ENCODE results near the gene TSSC4. TPM values are rescaled to one million over a fixed set of nuclear protein-coding genes. Genes with fewer than 3 reads are reported as not detected.
A peak's percentile ranks its signal among the peaks of the same experiment; 100 is the strongest.

Gene TSSC4
- total RNA-seq, 1 donor from 2014 or later: 48.4 TPM

DNA sequence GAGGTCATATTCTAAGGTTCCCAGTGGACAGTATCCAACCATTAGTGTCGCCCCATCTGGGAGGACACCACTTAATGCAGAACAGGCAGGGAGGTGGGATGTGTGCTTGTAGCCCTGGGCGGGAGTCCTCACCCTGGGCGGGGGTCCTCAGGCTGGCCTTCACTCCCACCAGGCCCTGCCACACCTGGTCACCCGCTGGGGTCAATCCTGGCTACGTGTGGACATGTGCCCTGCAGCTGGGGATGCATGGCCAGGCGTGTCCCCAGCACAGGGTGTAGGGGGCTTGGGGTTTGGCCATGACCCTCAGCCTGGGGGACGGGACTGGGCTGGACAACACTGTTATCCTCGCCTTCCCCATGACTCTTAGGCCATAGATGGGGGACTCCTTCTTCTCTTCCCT is 25.0 kb downstream of the TSSC4 start:
- Mint-ChIP-seq H3K4me3 (ENCODE audit: unreplicated experiment) (no peak overlapping the region), H3K9me3 (ENCODE audit: unreplicated experiment) (no peaks in the 10 kb centered on the region), H3K4me1 (ENCODE audit: unreplicated experiment) (no peaks in the 10 kb centered on the region), H3K27me3 (ENCODE audit: unreplicated experiment) (peaks cover 6% of the 10 kb centered on the region), H3K36me3 (ENCODE audit: low read depth, unreplicated experiment) (no peaks in the 10 kb centered on the region), H3K27ac (ENCODE audit: unreplicated experiment) (no peak overlapping the region)
- TF ChIP-seq, protein P1, sequence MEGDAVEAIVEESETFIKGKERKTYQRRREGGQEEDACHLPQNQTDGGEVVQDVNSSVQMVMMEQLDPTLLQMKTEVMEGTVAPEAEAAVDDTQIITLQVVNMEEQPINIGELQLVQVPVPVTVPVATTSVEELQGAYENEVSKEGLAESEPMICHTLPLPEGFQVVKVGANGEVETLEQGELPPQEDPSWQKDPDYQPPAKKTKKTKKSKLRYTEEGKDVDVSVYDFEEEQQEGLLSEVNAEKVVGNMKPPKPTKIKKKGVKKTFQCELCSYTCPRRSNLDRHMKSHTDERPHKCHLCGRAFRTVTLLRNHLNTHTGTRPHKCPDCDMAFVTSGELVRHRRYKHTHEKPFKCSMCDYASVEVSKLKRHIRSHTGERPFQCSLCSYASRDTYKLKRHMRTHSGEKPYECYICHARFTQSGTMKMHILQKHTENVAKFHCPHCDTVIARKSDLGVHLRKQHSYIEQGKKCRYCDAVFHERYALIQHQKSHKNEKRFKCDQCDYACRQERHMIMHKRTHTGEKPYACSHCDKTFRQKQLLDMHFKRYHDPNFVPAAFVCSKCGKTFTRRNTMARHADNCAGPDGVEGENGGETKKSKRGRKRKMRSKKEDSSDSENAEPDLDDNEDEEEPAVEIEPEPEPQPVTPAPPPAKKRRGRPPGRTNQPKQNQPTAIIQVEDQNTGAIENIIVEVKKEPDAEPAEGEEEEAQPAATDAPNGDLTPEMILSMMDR (IDR thresholded peaks at IDR 0.05; ENCODE audit: unreplicated experiment): no peak
- DNase-seq (ENCODE audit: low spot score): no peak

- H3K27ac Mint-ChIP-seq (ENCODE audit: unreplicated experiment): no peak overlapping the region
- H3K9me3 Mint-ChIP-seq (ENCODE audit: unreplicated experiment): no peaks in the 10 kb centered on the region
- H3K36me3 Mint-ChIP-seq (ENCODE audit: low read depth, unreplicated experiment): no peaks in the 10 kb centered on the region
- TF ChIP-seq, protein P1 (IDR thresholded peaks at IDR 0.05; ENCODE audit: unreplicated experiment): no peak
- H3K4me1 Mint-ChIP-seq (ENCODE audit: unreplicated experiment): no peaks in the 10 kb centered on the region
- peaks cover 6% of the 10 kb centered on the region for H3K27me3 Mint-ChIP-seq (ENCODE audit: unreplicated experiment)
- DNase-seq (ENCODE audit: low spot score): no peak
- H3K4me3 Mint-ChIP-seq (ENCODE audit: unreplicated experiment): no peak overlapping the region
These were observed 25.7 kb downstream of the TSSC4 start for GRCh38 chr11:2426221-2426620.

- H3K27ac Mint-ChIP-seq (ENCODE audit: unreplicated experiment): no peak overlapping the region
These were observed 26.4 kb downstream of the TSSC4 start for GRCh38 chr11:2426826-2427521.

DNA sequence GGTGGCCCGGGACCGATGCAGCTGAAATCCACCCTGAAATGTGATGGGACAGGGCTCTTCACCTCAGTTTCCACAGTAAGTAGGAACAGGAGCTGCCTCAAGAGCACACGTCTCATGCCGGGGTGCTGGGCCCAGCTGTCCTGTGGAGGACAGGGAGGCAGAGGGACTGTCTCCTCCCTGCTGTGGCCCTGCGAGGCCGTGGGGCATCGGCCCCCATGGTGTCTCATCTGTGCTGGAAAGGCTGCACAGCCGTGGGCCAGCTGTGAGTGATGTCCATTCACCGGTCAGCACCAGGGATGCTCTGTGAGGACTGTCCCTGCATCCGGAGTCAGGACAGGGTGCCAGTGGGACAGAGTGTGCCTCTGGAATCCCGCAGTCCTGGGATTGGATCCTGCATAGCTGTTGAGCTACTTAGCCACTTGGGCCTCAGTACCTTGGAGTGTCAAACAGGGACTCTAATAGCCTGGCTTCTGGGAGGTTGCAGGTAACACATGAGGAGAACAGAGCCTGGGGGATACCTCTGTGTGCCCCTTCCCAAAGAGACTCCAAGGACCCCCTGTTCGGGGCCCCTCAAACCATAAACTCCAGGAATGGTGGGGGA is 27.3 kb downstream of the TSSC4 start:
- TF ChIP-seq, protein P1 (IDR thresholded peaks at IDR 0.05; ENCODE audit: unreplicated experiment): no peak
- no peaks in the 10 kb centered on the region for H3K9me3 Mint-ChIP-seq (ENCODE audit: unreplicated experiment)
- no peak for DNase-seq (ENCODE audit: low spot score)
- no peaks in the 10 kb centered on the region for H3K4me1 Mint-ChIP-seq (ENCODE audit: unreplicated experiment)
- no peak overlapping the region for H3K27ac Mint-ChIP-seq (ENCODE audit: unreplicated experiment)
- peaks cover 10% of the 10 kb centered on the region for H3K27me3 Mint-ChIP-seq (ENCODE audit: unreplicated experiment)
- no peak overlapping the region for H3K4me3 Mint-ChIP-seq (ENCODE audit: unreplicated experiment)
- H3K36me3 Mint-ChIP-seq (ENCODE audit: low read depth, unreplicated experiment): no peaks in the 10 kb centered on the region

More at GRCh38 chr11:2426826-2427521, 26.4 kb downstream of the TSSC4 start:
- H3K27me3 Mint-ChIP-seq (ENCODE audit: unreplicated experiment): peaks cover 10% of the 10 kb centered on the region
- no peak overlapping the region for H3K4me3 Mint-ChIP-seq (ENCODE audit: unreplicated experiment)
- no peak for DNase-seq (ENCODE audit: low spot score)
- TF ChIP-seq, protein P1 (IDR thresholded peaks at IDR 0.05; ENCODE audit: unreplicated experiment): no peak
- no peaks in the 10 kb centered on the region for H3K9me3 Mint-ChIP-seq (ENCODE audit: unreplicated experiment)
- no peaks in the 10 kb centered on the region for H3K4me1 Mint-ChIP-seq (ENCODE audit: unreplicated experiment)
- no peaks in the 10 kb centered on the region for H3K36me3 Mint-ChIP-seq (ENCODE audit: low read depth, unreplicated experiment)

DNA sequence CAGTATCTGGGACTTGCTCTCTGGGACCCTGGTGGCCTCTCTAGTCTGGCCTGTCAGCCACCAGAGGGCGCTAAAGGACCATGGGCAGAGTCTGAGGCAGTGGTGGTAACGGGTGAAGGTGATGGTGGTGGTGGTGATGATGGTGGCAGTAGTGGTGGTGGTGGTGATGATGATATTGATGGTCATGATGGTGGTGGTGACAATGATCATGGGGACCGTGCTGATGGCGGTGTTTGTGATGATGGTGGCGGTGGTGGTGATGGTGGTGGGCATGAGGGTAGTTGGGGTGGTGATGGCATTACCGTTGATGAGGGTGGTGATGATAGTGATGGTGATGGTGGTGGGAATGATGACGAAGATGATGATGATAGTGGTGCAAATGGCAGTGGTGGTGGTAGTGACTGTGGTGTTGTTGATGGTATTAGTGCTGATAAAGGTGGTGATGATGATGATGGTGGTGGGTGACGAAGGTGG is 27.8 kb downstream of the TSSC4 start:
- H3K27me3 Mint-ChIP-seq (ENCODE audit: unreplicated experiment): peaks cover 10% of the 10 kb centered on the region

More for the DNA sequence above, 27.8 kb downstream of the TSSC4 start:
- Mint-ChIP-seq H3K36me3 (ENCODE audit: low read depth, unreplicated experiment) (no peaks in the 10 kb centered on the region), H3K4me1 (ENCODE audit: unreplicated experiment) (no peaks in the 10 kb centered on the region), H3K4me3 (ENCODE audit: unreplicated experiment) (no peak overlapping the region), H3K9me3 (ENCODE audit: unreplicated experiment) (no peaks in the 10 kb centered on the region), H3K27ac (ENCODE audit: unreplicated experiment) (no peak overlapping the region)
- TF ChIP-seq, protein P1 (IDR thresholded peaks at IDR 0.05; ENCODE audit: unreplicated experiment): peak; percentile 78
- DNase-seq (ENCODE audit: low spot score): peak; percentile 91

All from endothelial cell (in vitro differentiated cells).